GM18867 (cell line): ENCODE data around the gene EZH1.
"Not testable (repeated sequence)": the region's sequence is repeated elsewhere in the genome, so short reads cannot be mapped to it uniquely, and the experiment has no call there.

Source experiments
- ATAC-seq: cut with Tn5 transposase; IDR thresholded peaks from one replicate; pipeline ENCODE4 v1.9.1; 2021; ENCODE audit warnings: mild to moderate bottlenecking, moderate library complexity; ENCODE audit not compliant: unreplicated experiment

The EZH1 gene

DNA sequence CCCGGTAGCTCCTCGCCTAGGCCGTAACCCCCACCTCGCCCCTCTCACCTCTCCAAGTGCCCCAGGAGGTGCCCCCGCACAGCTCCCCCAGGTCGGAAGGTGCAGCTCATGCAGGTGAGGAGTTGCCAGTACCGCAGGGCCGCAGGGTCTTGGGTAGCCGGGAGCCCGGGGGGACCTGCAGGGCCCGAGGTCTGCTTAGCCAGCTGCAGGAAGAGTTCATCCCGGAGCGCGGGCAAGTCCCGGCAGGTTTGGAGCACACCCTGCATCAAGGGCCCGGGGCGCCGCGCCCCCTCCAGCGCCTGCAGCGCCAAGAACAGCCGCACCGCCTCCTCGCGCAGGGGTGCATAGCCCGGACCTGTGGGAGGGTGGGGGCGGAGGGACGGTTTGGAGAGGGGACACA is 72.8 kb downstream of the EZH1 start:
- no peak for ATAC-seq

DNA sequence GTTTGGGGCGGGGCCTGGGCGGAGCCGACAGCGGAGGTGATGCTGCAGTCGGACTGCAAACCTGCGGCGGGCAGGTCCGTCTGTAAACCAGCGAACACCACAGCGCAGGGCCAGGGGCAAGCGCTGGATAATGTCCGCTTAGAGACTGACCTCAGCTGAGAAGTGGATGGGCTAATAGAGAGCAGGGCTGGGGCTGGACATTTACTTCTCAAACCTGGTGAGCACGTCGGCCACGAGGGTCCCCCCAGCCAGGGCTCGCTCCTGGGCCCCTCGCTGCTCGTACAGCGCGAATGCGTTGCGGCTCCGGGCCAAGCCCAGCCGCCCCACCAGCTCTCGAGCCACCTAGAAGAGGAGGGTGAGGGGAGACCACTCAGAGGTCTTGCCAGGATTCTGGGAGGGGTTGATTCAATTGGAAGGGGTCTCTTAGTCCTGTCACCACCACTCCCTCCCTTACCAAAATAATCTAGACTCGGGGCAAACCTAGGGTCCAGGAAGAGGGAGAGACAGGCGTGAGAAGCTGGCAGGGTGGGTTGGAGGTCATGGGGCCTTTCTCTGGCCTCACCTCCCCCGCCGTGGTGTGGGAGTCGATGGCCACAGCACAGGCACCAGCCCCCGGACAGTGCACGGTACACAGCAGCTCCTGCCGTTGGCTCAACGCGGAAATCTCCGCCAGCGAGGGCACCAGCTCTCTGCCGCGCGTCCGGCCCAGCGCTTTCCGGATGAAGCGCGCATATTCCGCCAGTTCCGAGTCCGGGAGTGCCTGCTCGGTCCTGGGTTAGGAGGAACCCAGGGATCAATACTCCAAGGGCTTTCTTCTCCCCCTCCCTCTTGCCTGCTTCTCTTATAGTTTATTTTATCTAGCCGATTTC is 73.8 kb downstream of the EZH1 start:
- no peak for ATAC-seq

DNA sequence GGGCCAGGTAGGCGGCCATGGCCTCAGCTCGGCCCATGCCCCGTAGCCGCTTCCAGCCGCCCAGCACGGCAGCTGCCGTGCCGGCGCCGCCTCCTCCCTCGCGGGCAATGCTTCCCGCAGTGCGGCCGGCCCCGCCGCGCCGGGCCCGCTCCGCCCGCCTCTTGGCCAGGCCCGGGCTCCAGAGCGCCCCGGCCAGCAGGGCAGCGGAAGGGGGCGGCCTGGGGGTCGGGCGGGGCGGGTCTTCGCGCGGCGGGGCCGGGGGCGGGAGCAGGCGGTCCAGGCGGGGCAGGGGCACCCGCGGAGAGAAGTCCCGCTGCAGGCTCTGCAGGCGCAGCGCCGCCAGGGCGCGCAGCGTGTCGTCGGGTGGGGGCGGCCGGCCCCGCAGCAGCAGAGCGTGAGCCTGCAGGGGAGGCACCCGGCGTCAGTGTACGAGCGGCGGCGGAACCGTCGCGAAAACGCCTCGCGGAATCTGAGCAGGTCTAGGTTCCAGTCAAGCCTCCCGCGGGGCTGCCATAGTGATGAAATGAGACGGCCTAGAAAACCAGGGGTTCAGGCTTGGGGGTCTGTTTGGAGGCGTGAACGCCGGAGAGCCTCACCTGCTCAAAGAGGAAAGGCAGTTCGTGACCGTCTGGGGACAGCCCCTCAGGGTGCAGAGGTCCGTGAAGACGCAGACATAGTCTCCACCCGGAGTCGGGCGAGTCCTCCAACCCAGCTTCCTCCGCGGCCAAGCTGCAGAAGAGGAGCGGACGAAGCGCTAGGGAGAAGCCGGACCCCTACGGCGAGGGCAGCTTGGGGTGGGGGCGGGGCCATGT is 74.7 kb downstream of the EZH1 start:
- ATAC-seq, result no peak

DNA sequence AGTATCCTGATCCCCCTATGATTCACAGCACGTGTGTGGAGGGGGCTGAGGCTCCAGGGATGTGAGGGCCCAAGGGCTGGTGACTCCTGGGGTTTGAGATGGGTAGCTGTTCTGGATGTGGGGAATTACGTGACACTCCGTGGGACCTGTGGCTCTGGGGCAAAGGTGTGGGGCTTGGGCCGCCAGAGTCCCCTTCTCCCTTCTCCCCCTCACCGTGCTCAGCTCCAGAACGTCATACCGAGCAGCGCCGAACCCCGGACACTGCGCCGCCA is 75.2 kb downstream of the EZH1 start:
- ATAC-seq, result no peak

DNA sequence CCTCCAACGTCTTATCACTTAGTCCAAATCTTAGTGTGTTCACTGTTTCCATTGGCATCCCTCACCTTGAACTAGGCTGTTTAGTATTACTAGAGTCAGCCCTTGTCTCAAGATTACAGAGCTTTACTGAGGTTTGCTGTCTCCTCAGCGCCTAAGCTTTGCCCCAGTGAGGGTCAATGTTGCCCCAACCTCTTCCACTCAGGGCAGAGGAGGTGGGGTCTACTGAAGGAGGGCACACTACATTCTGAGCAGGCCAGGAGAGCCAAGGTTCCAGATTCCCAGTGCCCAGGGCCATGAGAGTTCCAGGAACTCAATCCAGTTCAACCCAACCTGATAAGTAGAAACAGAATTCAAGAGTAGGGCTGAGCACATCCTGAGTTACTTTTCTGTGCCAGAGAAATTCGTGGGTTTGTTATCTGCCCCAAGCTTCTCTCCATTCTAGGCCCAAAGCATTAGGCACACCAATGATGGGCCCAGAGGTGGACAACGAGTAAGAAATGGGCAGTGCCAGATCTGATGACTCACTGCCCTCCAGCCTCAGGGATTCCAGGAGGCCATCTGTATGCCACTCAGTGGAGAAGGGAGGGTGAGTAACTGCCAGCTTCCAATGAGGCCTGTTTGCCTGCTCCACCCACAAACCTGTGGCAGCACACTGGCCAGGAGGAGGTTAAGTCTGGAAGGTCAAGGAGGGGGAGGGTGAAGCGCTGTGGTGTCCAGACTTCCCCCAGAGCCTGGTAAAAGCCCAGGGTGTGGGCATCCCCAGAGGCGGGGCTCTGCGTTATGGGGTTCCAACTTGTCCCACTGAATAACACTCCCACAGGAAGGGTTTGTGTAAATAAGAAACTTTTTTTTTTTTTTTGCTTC is 77.5 kb downstream of the EZH1 start:
- no peak for ATAC-seq

DNA sequence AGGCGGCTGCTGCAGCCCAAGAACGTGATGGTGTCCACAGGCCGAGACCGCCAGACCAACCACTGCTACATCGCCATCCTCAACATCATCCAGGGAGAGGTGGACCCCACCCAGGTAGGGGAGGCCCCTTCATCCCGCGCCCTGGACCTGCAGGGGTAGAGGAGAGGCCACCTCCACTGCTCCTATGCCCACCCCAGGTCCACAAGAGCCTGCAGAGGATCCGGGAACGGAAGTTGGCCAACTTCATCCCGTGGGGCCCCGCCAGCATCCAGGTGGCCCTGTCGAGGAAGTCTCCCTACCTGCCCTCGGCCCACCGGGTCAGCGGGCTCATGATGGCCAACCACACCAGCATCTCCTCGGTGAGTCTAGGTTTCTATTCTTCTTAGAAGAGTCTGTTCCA is 78.7 kb downstream of the EZH1 start:
- not testable (repeated sequence) for ATAC-seq

DNA sequence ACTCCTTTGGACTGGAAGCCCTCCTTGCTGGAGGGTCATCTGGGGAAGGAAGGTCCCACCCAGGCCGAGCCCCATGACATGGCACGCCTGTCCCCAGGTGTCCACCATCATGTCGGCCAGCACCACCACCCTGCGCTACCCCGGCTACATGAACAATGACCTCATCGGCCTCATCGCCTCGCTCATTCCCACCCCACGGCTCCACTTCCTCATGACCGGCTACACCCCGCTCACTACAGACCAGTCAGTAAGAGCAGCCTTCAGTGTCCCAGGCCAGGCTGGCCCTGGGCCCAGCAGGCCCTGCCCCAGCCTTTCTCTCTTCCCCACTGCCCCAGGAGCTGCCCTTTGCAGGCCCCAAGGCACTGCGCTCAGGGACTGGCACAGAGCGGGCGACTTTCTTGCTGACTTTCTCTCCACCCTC is 79.2 kb downstream of the EZH1 start:
- no peak for ATAC-seq

DNA sequence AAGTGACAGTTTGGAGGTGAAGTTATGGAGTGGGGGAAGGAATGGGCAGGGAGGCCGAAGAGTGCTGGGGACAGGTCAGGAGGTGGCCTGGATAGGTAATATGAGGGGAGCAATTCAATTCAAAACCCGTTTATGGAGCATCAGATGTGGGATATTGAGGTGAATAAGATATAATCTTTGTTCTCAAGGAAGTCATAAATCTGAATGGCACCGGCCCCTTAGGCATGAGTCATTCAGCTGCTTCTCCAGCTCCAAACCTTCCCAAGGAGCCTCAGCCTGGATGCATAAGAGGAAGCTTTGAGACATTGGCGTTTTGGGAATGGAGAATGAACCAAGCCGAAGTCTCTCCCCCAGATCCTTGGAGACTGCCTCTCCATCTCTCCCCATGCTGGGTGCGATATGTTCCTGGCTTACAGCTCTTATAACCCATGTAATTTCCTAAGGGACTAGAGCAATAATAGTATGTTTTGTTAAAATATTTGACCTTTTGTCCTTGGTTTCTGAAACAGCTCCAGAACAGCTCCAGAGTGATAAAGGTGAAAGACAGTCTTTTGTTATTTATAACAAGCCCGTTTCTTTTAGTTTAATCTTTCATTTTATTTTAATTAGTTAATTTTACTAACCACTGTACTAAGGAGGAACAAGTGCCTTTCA is 84.0 kb downstream of the EZH1 start:
- no peak for ATAC-seq

DNA sequence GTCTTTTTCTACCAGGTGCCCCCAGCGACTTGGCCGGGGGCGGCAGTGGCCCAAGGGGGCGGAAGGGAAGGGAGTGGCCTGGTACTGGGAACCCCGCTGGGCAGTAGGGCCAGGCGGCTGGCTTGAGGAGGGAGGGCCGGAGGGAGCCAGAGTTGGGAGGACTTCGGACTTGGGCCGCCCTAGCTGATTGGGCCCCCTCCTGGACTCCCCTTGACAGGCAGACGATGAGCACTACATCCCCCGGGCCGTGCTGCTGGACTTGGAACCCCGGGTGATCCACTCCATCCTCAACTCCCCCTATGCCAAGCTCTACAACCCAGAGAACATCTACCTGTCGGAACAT is 84.9 kb downstream of the EZH1 start:
- not testable (repeated sequence) for ATAC-seq

DNA sequence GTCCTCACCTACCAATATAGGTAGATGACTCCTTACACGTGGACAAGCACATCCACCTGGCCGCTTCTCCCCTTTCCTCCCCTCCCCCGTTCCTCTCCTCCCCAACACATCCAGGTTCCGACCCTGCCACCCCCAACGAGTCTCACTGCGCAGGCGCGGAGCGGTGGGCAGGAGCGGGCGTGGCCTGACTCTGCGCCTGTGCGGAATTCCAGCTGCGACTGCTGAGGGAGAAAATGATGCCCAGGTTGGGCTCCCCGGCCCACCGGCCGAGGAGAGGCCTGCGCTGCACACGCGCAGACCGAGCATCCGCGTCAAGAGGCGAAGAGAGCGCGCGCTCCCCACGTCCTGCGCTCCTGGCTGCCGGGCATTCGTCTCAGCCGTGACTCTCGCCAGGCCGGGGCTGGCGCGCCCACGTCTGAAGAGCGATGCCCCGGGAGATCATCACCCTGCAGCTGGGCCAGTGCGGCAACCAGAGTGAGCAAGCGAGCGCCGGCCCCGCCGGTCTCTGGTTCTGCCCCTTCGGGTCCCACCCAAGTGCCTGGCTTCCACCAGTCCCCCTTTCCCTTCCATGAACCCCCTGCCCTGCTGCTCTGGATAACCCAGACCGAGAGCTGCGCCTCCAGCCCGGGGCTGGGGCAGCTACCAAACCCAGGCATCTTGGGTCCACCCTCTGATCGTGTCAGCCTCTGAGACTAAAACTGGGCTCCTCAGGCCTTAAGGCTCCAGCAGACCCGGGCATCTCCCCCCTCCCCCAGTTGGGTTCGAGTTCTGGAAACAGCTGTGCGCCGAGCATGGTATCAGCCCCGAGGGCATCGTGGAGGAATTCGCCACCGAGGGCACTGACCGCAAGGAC is 85.5 kb downstream of the EZH1 start, which contains the start of gene TUBG2:
Gene TUBG2 (plus strand): TSS at position 206 of the 853 bp plus-strand sequence. CDS start 220 bp downstream, at position 426.
- peak; percentile 60 for ATAC-seq

DNA sequence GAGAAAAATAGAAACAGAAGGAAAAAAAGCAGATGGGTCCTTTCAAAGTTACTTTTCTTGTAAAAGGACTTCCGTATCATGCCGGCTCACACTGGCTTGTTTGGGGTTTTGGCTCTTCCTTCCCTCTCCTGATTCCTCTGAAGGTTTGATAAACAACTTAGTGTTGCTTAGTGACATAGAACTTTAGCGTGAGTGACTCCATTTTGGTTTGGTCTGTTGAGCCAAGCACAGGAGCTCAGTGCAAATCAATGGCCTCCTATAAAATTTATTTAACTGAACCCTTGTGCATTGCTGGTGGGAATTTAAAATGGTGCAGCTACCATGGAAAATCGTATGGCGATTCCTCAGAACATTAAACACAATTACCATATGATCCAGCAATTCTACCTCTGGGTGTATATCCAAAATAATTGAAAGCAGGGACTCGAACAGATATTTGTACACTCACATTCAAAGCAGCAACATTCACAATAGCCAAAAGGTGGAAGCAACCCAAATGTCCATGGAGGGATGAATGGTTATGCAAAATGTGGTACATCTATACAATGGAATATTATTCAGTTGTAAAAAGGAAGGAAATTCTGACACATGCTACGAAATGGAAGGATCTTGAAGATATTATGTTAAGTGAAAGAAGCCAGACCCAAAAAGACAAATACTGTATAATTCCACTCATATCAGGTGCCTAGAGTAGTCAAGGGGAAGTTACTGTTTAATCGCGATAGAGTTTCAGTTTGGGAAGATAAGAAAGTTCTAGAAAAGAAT is 86.8 kb downstream of the EZH1 start:
- no peak for ATAC-seq

DNA sequence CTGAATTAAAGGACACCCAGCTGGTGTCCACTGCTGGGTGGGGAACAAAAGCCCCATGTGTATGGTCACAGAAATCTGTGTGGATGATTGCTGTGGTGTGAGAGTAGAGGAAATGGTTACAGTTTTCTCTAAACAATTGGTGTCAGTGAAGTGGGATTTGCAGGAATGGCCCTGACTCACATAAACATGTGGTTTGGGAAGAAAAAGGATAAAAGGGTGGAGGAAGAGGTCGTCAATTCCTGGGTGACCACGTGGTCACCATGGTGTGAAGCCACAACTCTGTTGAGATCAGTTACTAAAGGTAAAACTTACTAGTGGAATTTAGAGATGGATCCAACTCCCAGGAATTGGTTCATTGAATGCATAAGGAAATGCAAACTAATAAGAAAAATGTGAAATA is 89.3 kb downstream of the EZH1 start:
- ATAC-seq, result no peak

DNA sequence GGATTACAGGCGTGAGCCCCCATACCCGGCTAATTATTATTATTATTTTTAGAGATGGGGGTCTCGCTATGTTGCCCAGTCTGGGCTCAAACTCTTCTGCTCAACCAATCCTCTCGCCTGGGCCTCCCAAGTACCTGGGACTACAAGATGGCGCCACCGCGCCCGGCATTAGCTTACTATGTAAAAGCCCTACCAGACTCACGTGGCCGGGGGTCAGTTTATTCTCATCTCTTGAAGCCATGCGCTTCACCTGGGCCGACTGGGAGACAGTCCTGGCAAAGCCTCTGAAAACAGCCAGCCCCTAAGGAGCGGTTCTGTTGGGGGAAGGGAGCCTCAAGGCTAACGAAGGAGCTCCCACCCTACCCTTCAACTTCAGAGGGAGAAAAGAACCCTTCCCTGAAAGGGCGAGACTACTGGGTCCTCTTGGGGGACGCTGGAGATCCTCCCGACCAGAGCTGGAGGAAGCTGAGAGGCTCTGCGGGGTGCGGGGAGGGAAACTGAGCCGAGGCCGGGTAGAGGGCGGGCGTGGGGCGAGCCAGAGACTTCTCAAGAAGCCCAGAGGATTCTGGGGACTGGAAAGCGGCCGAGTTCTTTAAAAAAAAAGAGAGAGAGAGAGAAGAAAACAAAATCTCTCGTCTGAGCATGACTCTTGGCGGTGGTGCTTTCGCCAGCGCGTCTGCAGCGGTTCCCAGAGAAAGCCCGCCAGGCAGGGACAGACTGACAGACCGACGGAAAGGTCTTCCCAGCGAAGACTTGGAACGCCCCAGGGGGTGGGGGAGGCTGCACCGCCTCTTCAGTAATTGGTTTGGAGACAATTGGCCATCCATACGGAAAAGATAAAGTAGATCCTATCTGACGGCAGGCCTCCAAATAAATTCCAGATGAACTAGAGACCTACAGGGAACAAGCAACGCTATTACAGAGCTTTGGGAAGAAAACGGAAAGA is 91.4 kb downstream of the EZH1 start:
- no peak for ATAC-seq

DNA sequence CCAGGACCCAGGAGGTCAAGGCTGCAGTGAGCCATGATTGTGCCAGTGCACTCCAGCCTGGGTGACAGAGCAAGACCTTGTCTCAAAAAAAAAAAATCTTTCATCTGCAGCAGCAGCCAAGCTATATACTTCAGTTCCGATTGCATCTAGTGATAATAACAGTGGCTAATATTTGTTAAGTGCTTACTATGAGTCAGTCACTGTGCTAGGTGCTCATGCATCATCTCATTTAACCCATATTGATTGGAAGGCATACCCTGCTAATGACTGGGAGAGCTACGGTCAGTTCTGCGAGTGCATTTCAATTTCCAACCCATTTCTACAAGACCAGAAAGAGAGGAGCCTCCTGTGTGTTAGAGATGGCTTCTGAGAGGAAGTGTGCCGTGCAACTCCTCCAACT is 93.4 kb downstream of the EZH1 start:
- ATAC-seq, result no peak
